ENCODE results near the gene NOTUM. TPM values are rescaled to one million over a fixed set of nuclear protein-coding genes. Genes with fewer than 3 reads are reported as not detected.

Gene NOTUM
- total RNA-seq, 4 donors from 2014 or later, result 1.1 to 11.5 (median 1.5) TPM

DNA sequence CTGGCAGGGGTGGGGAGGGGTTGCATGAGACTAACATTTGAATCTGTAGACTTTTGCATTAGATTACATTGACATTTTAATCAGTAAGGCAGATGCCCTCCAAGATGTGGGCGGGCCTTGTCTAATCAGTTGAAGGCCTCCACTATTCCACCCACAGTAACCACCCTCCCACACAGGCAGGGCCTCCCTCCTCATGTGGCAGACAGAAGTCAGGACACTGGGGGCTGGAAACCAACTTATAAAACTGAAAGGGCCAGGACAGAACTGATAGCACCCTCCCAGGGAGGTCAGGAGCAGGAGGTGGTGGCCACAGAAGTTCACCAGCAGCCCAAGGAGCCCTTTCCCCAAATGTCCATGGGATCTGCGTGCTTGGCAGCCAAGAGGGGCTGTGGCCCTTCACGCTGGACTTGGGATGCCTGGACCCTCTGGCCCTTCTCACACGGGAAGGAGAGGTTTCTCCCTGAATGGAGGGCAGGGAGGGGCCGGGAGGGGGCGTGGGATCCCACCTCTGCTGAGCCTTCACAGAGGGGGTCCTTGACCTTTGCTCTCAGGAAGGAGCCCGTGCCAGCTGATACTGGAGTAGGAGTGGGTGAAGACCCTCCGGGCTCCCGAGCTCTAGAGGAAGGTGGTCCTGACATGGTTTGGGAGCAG is 28.5 kb downstream of the NOTUM start:
- Histone ChIP-seq H3K27me3 (no peaks in the 10 kb centered on the region), H3K9me3 (no peaks in the 10 kb centered on the region), H3K4me1 (peaks cover 33% of the 10 kb centered on the region), H3K4me3 (no peak overlapping the region), H3K27ac (no peak overlapping the region), H3K36me3 (no peaks in the 10 kb centered on the region)
- WGBS, result 80% methylated on average over 9 of the region's 9 CpGs
- no peak for DNase-seq (ENCODE audit: low spot score in 2 of 2)
- TF ChIP-seq POLR2A (IDR thresholded peaks at IDR 0.05) (no peak), POLR2AphosphoS5 (IDR thresholded peaks at IDR 0.05) (no peak), EP300 (IDR thresholded peaks at IDR 0.05) (no peak)
- TF ChIP-seq, protein P1, sequence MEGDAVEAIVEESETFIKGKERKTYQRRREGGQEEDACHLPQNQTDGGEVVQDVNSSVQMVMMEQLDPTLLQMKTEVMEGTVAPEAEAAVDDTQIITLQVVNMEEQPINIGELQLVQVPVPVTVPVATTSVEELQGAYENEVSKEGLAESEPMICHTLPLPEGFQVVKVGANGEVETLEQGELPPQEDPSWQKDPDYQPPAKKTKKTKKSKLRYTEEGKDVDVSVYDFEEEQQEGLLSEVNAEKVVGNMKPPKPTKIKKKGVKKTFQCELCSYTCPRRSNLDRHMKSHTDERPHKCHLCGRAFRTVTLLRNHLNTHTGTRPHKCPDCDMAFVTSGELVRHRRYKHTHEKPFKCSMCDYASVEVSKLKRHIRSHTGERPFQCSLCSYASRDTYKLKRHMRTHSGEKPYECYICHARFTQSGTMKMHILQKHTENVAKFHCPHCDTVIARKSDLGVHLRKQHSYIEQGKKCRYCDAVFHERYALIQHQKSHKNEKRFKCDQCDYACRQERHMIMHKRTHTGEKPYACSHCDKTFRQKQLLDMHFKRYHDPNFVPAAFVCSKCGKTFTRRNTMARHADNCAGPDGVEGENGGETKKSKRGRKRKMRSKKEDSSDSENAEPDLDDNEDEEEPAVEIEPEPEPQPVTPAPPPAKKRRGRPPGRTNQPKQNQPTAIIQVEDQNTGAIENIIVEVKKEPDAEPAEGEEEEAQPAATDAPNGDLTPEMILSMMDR (IDR thresholded peaks at IDR 0.05), result no peak

DNA sequence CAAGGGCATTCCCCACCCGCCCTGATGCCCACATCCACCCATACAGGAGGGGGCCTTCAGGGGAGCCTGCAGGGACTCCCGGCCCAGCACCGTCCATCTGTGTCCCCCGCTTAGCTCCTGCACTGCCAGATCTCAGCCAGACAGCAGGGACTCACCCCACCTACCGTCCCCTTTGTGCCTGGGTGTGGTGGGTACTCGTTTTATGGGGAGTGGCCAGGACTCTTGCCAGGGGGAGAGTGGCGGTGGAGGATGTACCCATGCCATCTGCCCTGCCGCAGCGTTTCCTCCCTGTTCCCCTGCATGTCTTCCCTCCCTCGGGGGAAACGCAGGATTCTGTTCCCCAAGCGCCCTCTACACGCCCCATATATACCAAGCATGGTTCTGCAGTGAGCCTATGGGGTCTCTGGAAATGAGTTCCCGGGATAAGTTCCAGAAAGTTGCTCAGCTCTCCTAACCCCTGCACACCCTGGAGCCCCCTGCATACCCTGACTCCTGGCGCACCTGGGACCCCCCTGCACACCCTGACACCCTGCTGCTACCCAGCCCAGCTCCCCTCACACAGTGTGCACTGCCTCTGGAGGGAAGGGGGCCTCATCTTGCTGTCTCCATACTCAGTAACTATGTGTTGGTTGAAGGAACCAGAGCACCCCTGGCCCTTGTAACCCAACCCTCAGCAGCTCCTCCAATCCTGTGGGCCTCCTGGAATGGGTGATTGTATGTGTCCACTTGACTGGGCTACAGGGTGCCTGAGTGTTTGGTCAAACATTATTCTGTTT is 29.2 kb downstream of the NOTUM start:
- Histone ChIP-seq H3K4me1 (peaks cover 26% of the 10 kb centered on the region), H3K27me3 (no peaks in the 10 kb centered on the region), H3K9me3 (no peaks in the 10 kb centered on the region), H3K36me3 (no peaks in the 10 kb centered on the region), H3K4me3 (no peak overlapping the region), H3K27ac (no peak overlapping the region)
- DNase-seq (ENCODE audit: low spot score in 2 of 2), result no peak
- WGBS, result no CpG with 5 or more reads among the region's 15 CpGs
- TF ChIP-seq EP300 (IDR thresholded peaks at IDR 0.05) (no peak), POLR2A (IDR thresholded peaks at IDR 0.05) (no peak), POLR2AphosphoS5 (IDR thresholded peaks at IDR 0.05) (no peak)
- TF ChIP-seq, protein P1 (IDR thresholded peaks at IDR 0.05), result no peak

- WGBS, result 59% methylated on average over 6 of the region's 13 CpGs
These were observed 29.8 kb downstream of the NOTUM start for GRCh38 chr17:81931189-81931556.

DNA sequence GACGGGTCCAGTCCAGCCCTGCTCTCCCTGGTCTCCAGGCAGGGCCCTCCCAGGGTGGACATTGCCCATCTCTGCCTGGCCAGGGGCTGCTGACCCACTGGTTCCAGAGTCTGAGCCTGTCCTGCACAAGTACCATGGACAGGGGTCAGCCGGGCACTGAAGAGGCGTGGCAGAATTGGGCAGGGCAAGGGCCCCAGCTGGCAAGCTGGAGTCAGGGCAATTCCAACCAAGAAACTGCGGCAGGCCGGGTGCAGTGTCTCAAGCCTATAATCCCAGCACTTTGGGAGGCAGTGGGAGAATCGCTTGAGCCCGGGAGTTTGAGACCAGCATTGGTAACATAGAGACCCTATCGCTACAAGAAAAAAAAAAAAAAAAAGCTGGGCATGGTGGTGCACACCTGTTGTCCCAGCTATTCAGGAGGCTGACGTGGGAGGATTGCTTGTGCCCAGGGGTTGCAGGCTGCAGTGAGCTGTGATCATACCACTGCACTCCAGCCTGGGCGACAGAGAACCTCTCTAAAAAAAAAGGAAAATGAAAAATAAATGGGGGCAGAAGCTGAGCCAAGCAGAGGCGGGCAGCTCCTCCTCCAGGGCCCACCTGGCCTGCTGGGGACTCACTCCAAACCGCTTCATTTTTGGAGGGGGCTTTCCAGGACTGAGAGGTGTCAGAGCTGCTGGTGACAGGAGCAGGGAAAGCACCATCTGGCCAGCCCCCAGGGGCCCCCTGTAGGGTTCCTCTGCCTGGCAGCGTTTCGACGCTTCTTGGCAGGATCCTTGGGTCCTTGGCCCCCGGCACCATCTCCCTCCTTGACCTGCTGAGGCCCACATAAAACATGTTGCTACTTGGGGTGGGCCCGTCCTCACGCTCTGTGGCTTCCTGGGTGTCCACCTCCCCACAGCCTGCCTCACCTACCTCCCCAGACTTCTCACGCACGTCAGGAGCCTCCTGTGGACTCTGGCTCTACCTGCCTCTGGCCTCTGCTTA is 30.6 kb downstream of the NOTUM start:
- no peaks in the 10 kb centered on the region for H3K36me3 ChIP-seq
- H3K4me3 ChIP-seq, result no peak overlapping the region
- 75% methylated on average over 19 of the region's 20 CpGs for WGBS
- DNase-seq (ENCODE audit: low spot score in 2 of 2), result no peak
- no peaks in the 10 kb centered on the region for H3K27me3 ChIP-seq
- no peak overlapping the region for H3K27ac ChIP-seq
- TF ChIP-seq POLR2A (IDR thresholded peaks at IDR 0.05), result no peak
- no peaks in the 10 kb centered on the region for H3K9me3 ChIP-seq
- peaks cover 35% of the 10 kb centered on the region for H3K4me1 ChIP-seq

More at GRCh38 chr17:81931189-81931556, 29.8 kb downstream of the NOTUM start:
- Histone ChIP-seq H3K27me3 (no peaks in the 10 kb centered on the region), H3K27ac (no peak overlapping the region), H3K4me3 (no peak overlapping the region), H3K36me3 (no peaks in the 10 kb centered on the region), H3K9me3 (no peaks in the 10 kb centered on the region), H3K4me1 (peaks cover 28% of the 10 kb centered on the region)
- no peak for DNase-seq (ENCODE audit: low spot score in 2 of 2)
- TF ChIP-seq POLR2AphosphoS5 (IDR thresholded peaks at IDR 0.05) (no peak), POLR2A (IDR thresholded peaks at IDR 0.05) (no peak), EP300 (IDR thresholded peaks at IDR 0.05) (no peak)
- TF ChIP-seq, protein P1 (IDR thresholded peaks at IDR 0.05), result no peak

DNA sequence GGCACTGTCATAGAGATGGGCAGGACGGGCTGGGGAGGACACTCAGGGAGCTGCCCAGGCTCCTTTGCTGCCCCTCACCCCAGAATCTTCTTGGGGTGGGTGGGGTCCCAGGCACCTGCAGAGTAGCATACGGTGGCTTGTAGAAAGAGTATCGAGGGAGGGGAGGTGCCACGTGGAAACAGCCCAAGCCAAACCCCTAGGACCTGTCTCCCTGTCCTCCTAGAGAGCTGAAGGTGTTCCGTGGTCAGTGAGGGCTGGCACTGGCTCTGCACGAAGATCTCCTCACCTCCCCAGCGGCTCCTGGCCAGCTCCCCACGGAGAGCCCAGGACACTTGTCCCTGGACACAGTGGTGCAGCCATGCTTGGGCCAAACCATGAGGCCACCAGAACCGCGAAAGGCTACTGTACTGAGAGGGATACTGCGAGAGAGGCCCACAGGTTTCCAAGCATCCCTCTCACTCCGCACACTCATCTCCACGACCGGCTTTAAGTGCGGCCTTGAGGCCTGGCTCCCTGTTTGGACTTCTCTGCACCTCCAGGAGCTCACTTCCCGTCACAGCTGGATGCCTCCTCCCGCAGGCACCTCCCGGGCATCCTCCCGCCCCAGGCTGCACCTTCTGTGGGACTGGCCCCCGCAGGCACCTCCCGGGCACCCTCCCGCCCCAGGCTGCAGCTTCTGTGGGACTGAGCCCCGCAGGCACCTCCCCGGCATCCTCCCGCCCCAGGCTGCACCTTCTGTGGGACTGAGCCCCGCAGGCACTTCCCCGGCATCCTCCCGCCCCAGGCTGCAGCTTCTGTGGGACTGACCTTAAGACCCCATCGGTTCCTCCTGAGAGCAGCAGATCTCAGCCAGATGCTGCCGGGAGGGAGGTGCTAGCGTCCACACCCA is 31.5 kb downstream of the NOTUM start:
- WGBS, result 81% methylated on average over 24 of the region's 31 CpGs
- H3K27ac ChIP-seq, result no peak overlapping the region
- no peaks in the 10 kb centered on the region for H3K36me3 ChIP-seq
- no peaks in the 10 kb centered on the region for H3K27me3 ChIP-seq
- TF ChIP-seq, protein P1 (IDR thresholded peaks at IDR 0.05), result no peak
- TF ChIP-seq EP300 (IDR thresholded peaks at IDR 0.05) (no peak), POLR2AphosphoS5 (IDR thresholded peaks at IDR 0.05) (no peak), POLR2A (IDR thresholded peaks at IDR 0.05) (no peak)
- no peaks in the 10 kb centered on the region for H3K9me3 ChIP-seq
- no peak for DNase-seq (ENCODE audit: low spot score in 2 of 2)
- H3K4me3 ChIP-seq, result no peak overlapping the region
- H3K4me1 ChIP-seq, result peaks cover 45% of the 10 kb centered on the region
